NCI-H345 treated with DMSO at 0.1 percent for 48 hours (cell line): ENCODE results near the gene NELL2.
"Not testable (repeated sequence)": the region's sequence is repeated elsewhere in the genome, so short reads cannot be mapped to it uniquely, and the experiment has no call there.

ENCODE experiments used
- DNase-seq: peaks from one replicate; lab custom pipeline; 2025; ENCODE audit not compliant: unreplicated experiment; lab: John Stamatoyannopoulos, UW

NELL2 gene

GRCh38 chr12:44697511-44697910 is 178.6 kb downstream of the NELL2 start:
- no peak for DNase-seq

DNA sequence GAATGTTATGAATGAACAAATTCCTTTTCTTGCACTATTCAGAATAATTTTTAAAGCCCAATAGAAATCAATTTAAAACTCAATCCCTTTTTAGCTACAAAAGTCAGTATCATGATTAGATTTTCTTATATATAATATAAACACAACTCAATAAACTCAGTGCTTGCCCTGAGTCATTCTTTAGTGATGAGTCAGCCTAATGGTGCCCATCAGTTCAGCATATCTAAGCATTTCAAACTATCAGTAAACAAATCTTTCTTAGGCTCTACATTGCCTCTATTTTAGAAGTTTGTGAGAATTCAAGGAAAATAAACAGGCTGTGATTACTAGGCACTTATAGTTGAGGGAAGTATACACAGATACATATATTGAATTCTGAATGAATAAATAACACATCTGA is 179.6 kb downstream of the NELL2 start:
- DNase-seq, result no peak

- DNase-seq, result no peak
Observed at GRCh38 chr12:44694017-44694416, 182.1 kb downstream of the NELL2 start.

GRCh38 chr12:44689587-44689986 is 186.5 kb downstream of the NELL2 start:
- DNase-seq, result no peak

DNA sequence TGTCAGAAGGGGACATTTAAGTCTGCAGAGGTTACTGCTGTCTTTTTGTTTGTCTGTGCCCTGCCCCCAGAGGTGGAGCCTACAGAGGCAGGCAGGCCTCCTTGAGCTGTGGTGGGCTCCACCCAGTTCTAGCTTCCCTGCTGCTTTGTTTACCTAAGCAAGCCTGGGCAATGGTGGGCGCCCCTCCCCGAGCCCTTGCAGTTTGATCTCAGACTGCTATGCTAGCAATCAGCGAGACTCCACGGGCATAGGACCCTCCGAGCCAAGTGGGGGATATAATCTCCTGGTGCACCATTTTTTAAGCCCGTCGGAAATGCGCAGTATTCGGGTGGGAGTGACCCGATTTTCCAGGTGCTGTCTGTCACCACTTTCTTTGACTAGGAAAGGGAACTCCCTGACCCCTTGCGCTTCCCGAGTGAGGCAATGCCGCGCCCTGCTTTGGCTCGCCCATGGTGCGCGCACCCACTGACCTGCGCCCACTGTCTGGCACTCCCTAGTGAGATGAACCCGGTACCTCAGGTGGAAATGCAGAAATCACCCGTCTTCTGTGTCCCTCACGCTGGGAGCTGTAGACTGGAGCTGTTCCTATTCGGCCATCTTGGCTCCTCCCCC is 189.2 kb downstream of the NELL2 start:
- not testable (repeated sequence) for DNase-seq

- DNase-seq, result no peak
Observed at GRCh38 chr12:44677724-44678123, 198.4 kb downstream of the NELL2 start.

DNA sequence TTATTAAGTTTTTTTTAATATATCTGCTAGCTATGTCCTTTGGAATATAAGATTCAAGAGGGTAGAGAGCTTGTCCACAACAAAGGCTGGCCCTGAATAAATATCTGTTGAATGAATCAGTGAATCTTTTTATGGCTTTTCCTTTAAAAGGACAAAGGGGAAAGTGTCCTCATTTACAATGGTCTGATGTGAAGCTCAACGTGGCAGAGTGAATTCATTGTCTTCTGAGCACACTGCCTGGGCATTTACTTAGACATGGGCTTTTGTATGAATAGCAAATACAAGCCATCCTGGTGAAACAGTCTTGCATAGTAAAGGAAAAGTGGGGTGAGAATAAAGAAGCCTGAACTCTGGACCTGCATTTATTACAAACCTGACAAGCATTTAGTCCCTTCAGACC is 201.2 kb downstream of the NELL2 start:
- DNase-seq, result no peak

DNA sequence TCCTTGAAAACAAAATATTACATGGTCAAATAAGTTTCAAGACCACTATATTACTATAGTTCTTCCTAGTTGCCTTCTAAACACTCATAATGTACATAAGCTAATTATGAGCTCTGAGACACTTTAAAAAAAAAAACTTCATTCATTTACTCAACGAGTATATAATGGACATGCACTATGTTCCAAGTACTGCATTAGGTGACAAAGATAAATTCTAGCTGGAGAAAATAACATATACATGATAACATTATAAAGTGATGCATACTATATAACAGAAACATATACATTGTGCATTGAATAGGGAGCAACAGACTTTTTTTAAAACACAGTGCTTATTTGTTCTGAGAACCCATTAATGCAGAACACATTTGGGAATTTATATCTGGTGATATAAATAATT is 202.3 kb downstream of the NELL2 start:
- no peak for DNase-seq

- DNase-seq, result no peak
Observed at GRCh38 chr12:44672042-44672441, 204.1 kb downstream of the NELL2 start.

- DNase-seq, result no peak
Observed at GRCh38 chr12:44668443-44668842, 207.7 kb downstream of the NELL2 start.

GRCh38 chr12:44667461-44667860 is 208.7 kb downstream of the NELL2 start:
- DNase-seq, result no peak

GRCh38 chr12:44663291-44663690 is 212.8 kb downstream of the NELL2 start:
- DNase-seq, result no peak

GRCh38 chr12:44655846-44656245 is 220.3 kb downstream of the NELL2 start:
- DNase-seq, result no peak

DNA sequence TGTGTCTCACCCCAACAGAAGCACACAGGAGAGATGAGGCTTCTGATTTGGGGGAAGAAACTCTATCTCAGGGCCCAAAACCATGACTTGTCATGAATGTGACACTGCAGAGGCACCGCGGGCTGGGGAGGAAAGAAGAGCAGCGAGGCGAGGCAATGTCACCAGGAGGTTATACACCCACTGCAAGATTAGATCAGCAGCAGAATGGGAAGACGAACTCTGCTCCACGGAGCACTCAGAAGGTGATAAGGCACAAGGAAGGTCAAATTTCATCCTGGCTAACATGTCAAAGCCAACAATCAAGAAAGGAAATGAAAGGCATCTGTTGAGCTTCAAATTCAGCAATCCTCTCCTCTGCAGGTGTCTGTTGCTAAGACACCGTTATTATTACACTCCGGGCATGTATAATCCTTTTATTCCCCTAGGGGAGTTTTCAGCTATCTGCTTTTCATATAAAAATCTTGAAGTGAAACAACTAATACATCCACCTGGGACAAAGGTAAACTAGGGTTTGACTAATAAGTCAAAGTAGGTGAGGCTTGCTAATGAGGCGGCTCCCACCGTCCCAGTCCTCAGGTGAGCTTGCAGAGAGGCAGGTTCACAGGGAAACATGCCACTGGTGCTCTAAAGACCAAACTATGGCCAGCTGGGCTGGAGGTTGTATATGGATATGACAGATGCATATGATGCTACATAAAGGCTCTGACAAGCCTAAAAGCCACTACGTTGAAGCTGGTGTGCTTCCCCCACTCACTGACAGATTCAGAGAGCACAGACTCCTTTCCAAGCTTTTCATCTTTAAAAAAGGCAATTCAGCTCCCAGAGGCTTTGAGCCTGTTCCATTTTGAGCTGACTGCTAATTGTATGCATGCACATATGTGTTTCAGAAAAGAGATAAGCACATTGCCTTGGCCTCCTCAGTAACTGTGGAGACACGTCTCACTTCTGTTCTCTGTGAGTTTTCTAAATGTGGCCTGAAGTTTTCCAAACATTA is 221.2 kb downstream of the NELL2 start:
- DNase-seq, result no peak

DNA sequence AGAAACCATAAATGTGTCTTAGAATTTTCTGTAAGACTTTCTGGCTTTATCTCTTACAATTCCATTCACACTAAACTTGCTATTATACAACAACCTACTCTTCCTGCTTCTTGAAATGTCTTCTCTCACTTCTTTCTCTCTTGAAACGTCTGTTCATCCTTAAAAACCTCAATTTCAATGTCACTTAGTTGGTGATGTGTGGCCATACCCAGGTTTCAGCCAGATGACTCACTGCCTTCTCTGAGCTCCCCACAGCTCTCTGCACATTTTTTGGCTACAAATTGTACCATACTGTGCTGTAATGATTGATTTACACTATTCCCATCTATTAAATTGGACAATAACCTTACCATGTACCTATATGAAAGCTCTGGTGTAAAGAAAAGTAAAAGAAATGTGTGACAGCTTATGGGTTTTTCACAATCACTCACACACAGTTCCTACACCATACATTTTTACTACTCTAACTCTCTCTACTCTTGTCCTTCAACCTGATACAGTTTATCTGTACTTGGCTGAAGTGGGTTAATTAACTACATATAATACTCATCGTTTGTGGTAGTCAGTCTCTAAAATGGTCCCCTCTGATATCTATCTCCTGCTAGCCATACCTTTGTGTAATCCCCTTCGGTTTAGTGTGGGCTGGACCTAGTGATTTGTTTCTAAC is 222.1 kb downstream of the NELL2 start:
- no peak for DNase-seq

DNA sequence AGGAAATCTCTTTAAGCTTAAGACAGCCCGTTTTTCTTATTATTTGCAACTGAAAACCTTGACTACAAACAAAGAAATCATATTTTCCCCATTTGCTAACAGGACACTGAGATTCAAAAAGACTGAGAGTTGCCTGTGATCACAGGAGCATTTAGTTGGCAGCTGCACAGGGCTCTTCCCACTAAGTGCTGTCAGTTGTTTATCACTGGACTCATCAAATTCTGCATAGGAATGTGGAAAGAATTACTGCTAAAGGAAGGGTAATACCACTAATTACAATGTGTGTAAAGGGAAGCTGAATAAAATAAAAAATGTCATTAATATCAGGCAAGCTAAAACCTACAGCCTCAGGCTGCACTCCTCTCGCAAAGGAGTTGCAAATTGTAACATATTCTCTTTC is 226.4 kb downstream of the NELL2 start:
- no peak for DNase-seq

- DNase-seq, result no peak
Observed at GRCh38 chr12:44647917-44648690, 228.0 kb downstream of the NELL2 start.

GRCh38 chr12:44640427-44641190 is 235.5 kb downstream of the NELL2 start:
- no peak for DNase-seq

DNA sequence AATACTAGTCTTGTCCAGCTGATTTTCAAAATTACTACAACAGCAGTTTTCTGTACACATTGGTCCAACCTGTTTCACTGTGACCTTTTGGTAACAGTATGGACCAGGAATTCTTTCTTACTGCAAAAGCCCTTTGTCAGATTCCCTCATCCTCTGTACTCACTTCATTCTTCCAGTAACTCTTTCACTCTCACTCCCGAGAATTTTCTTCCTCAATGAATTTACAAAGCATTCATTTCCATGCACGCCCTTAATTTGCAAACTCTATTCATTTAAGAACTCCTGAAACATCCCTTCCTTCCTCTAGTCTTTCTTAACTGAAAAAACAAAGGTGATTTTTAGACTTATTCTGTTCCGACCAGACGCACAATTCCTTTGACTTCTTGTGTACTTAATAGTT is 238.2 kb downstream of the NELL2 start:
- no peak for DNase-seq

GRCh38 chr12:44628180-44628579 is 247.9 kb downstream of the NELL2 start:
- DNase-seq, result no peak
